Suprapubic skin (tissue), 3 donors: ENCODE data around the gene RARRES1.

Source experiments
- CTCF ChIP-seq, 2 donors: fragments of 200-600 bp in 1 of 2; fragments of 450-650 bp in 1 of 2; sonication (generic) in 1 of 2; IDR thresholded peaks; one replicate each; pipeline ENCODE4 v1.5.1; 2016 to 2019; ENCODE audit warnings: antibody characterized with exemption in 2 of 2, mild to moderate bottlenecking in 1 of 2, moderate library complexity in 1 of 2
- POLR2A ChIP-seq, 2 donors: fragments of 450-650 bp; IDR thresholded peaks; one replicate each; pipeline ENCODE4 v1.6.1; 2017; ENCODE audit warnings: antibody characterized with exemption in 2 of 2, mild to moderate bottlenecking in 2 of 2, moderate library complexity in 2 of 2

GRCh38 chr3:158712443-158712842 is 19.8 kb downstream of the RARRES1 start:
- TF ChIP-seq POLR2A (IDR thresholded peaks at IDR 0.05) = no peak
- TF ChIP-seq CTCF (IDR thresholded peaks at IDR 0.05) = no peak
